ENCODE measurements around the gene ACCS. TPM values are rescaled to one million over a fixed set of nuclear protein-coding genes. Genes with fewer than 3 reads are reported as not detected.

The ACCS gene
- total and polyA plus RNA-seq, 9 of the 15 experiments (the other 6 are each of a cell fraction or from before 2014, with no cell fraction given): 4.2 to 25.9 (median 16.3) TPM

DNA sequence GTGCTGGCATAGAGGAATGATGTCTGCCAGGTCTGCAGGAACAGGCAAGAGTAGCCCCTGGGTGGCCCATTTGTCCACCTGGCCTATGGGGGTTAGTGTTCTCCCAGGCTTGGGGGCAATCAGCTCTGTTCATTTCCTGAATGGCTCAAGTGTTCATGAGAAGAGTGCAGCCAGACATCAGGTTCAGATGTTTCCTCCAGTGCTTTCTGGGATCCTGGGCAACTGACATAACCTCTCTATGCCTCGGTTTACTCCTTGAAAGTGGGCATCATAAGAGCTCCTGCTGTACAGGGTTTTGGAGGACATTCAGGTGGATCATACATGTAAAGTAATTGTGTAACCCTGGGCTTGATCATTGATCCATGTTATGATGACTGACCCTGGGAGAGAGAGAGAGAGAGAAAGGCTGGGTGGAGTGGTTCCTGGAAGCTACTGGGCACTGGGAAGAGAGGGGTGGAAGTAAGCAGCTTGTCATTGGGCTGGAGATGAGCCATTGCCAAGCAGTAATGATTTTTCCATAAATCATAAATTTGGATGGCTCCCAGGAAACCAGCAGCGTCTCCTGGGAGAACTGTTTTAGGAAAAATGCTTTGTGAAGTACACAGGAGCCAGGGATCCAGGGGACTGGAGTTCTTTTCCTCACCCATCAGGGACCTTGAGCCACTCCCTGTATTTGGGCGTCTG is 48.5 kb upstream of the ACCS start:
- Histone ChIP-seq H3K9me1 (ENCODE audit: control insufficient read depth, insufficient read depth, low read length) (no peaks in the 10 kb centered on the region), H3K4me1 (replicated peaks in 1 of 2; ENCODE audit: control insufficient read depth in 2 of 2, insufficient read depth in 2 of 2, low read length in 2 of 2) (no peaks in the 10 kb centered on the region), H3K9me3 (replicated peaks; ENCODE audit: control insufficient read depth, insufficient read depth, low read depth, low read length) (no peaks in the 10 kb centered on the region), H3K27ac (ENCODE audit: extremely low read depth, low read depth, low read length) (no peak overlapping the region), H4K20me1 (replicated peaks; ENCODE audit: control insufficient read depth, insufficient read depth, low read length) (no peaks in the 10 kb centered on the region), H3K79me2 (ENCODE audit: control insufficient read depth, insufficient read depth, low read length) (no peaks in the 10 kb centered on the region), H2AFZ (ENCODE audit: low read depth, low read length) (no peak overlapping the region), H3K4me3 (no peak overlapping the region), H3K27me3 (ENCODE audit: control insufficient read depth in 2 of 2, insufficient read depth in 2 of 2, low read length in 2 of 2) (peaks cover 3 to 21% of the 10 kb centered on the region in 2 experiments; a peak in 3 of 5 replicates), H3K36me3 (ENCODE audit: control insufficient read depth, insufficient read depth, low read length) (no peaks in the 10 kb centered on the region), H3K9ac (ENCODE audit: insufficient read depth in 1 of 2, low read depth in 2 of 2, low read length in 2 of 2) (no peak overlapping the region), H3K4me2 (ENCODE audit: insufficient read depth, low read length) (no peak overlapping the region)
- no peak for FAIRE-seq
- BruUV-seq (replicated peaks): no TSS peak
- intact Hi-C loops (cut with micrococcal nuclease) (no loop called here), in situ Hi-C loops (cut with MboI) (no loop called here)
- ChIA-PET POLR2A (interaction anchor here (1.1 to 1.2 kb wide), 2 partner anchors 11 to 26 kb away, joined by 3 read pairs; no protein-coding TSS in a partner anchor), CTCF (ENCODE audit: low intra/inter-chr PET ratio) (no interaction called here)
- no peak for DNase-seq (ENCODE audit: extremely low read depth in 1 of 4, low spot score in 3 of 4)
- TF ChIP-seq, protein P1, sequence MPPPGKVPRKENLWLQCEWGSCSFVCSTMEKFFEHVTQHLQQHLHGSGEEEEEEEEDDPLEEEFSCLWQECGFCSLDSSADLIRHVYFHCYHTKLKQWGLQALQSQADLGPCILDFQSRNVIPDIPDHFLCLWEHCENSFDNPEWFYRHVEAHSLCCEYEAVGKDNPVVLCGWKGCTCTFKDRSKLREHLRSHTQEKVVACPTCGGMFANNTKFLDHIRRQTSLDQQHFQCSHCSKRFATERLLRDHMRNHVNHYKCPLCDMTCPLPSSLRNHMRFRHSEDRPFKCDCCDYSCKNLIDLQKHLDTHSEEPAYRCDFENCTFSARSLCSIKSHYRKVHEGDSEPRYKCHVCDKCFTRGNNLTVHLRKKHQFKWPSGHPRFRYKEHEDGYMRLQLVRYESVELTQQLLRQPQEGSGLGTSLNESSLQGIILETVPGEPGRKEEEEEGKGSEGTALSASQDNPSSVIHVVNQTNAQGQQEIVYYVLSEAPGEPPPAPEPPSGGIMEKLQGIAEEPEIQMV (tag; conservative IDR thresholded peaks at IDR 0.05; ENCODE audit: low read depth): no peak
- TF ChIP-seq, protein P2, sequence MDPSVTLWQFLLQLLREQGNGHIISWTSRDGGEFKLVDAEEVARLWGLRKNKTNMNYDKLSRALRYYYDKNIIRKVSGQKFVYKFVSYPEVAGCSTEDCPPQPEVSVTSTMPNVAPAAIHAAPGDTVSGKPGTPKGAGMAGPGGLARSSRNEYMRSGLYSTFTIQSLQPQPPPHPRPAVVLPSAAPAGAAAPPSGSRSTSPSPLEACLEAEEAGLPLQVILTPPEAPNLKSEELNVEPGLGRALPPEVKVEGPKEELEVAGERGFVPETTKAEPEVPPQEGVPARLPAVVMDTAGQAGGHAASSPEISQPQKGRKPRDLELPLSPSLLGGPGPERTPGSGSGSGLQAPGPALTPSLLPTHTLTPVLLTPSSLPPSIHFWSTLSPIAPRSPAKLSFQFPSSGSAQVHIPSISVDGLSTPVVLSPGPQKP (CRISPR knock-in tag; IDR thresholded peaks at IDR 0.05): no peak
- TF ChIP-seq KAT7 (CRISPR knock-in tag; IDR thresholded peaks at IDR 0.05; ENCODE audit: borderline replicate concordance): no peak
- no peak for TF ChIP-seq ZKSCAN1 (IDR thresholded peaks at IDR 0.05; ENCODE audit: low read depth, low read length)
- no peak for TF ChIP-seq E2F3 (CRISPR knock-in tag; IDR thresholded peaks at IDR 0.05)
- no peak for TF ChIP-seq FOSL1 (tag; conservative IDR thresholded peaks at IDR 0.05)
- no peak for TF ChIP-seq KDM4B (IDR thresholded peaks at IDR 0.05; ENCODE audit: borderline replicate concordance in 2 of 2, low read depth in 1 of 2)
- TF ChIP-seq POLR2AphosphoS5 (IDR thresholded peaks at IDR 0.05; ENCODE audit: control insufficient read depth, insufficient read depth, low read depth, low read length): no peak
- TF ChIP-seq, protein P3, sequence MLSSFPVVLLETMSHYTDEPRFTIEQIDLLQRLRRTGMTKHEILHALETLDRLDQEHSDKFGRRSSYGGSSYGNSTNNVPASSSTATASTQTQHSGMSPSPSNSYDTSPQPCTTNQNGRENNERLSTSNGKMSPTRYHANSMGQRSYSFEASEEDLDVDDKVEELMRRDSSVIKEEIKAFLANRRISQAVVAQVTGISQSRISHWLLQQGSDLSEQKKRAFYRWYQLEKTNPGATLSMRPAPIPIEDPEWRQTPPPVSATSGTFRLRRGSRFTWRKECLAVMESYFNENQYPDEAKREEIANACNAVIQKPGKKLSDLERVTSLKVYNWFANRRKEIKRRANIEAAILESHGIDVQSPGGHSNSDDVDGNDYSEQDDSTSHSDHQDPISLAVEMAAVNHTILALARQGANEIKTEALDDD (IDR thresholded peaks at IDR 0.05): no peak
- TF ChIP-seq ZNF217 (CRISPR knock-in tag; IDR thresholded peaks at IDR 0.05): no peak
- no peak for TF ChIP-seq U2AF2 (optimal IDR thresholded peaks at IDR 0.05; ENCODE audit: low read depth, low read length)
- 0% methylated on average over 3 of the region's 3 CpGs for WGBS (ENCODE audit: insufficient coverage, low coverage, missing lambda C conversion rate)
- no peak for ATAC-seq
